Esophagus muscularis mucosa (tissue), 4 donors: ENCODE measurements around the gene RNF11.

Source experiments
- CTCF ChIP-seq, 3 experiments: fragments of 200-600 bp in 2 of 3; fragments of 450-650 bp in 1 of 3; sonication (generic) in 2 of 3; IDR thresholded peaks; one replicate each; pipeline ENCODE4 v1.5.1; 2017 to 2019; ENCODE audit warnings: antibody characterized with exemption in 3 of 3, mild to moderate bottlenecking in 2 of 3, moderate library complexity in 1 of 3
- EP300 ChIP-seq: sonication (generic); formaldehyde crosslinking; IDR thresholded peaks from one replicate; pipeline ENCODE4 v1.6.1; 2017; ENCODE audit warnings: antibody characterized with exemption
- POLR2A ChIP-seq: fragments of 450-650 bp; IDR thresholded peaks from one replicate; pipeline ENCODE4 v1.6.1; 2017; ENCODE audit warnings: antibody characterized with exemption, moderate library complexity, mild to moderate bottlenecking, low read depth
- POLR2AphosphoS5 ChIP-seq, 2 donors: sonication (generic); formaldehyde crosslinking; IDR thresholded peaks; one replicate each; pipeline ENCODE4 v1.6.1; 2017; ENCODE audit warnings: antibody characterized with exemption in 2 of 2

DNA sequence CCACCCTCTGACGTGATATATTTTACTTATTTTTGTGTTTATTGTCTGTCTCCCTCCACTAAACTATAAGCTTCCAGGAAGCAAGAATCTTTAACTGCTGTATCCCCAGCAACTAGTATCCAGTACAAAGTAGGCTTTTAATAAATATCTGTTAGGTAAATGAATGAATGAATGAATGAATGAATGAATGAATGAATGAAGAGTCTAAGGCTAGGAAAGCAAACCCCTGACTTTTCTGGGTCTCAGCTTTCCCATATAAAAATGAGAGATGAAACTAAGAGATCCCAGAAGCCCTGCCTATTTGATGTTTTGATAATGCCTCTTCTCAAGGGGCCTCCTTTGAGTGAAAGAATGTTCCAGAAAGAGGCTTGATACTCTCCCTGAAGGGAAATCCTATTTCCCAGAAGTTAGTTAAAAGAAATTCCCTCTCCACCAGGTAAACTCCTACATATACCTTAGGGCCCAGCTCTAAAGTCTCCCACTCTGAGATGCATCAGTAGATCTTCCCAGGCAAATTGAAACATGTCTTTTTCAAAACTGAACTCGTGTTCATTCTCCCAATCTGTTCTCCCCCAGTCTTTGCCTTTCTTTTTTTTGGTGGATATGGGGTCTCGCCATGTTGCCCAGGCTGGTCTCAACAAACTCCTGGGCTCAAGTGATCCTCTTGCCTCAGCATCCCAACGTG is 86.5 kb downstream of the RNF11 start:
- TF ChIP-seq CTCF (IDR thresholded peaks at IDR 0.05) (no peak), POLR2AphosphoS5 (IDR thresholded peaks at IDR 0.05) (no peak), POLR2A (no peak), EP300 (no peak)
